ENCODE measurements around the gene PTPRF.

Gene PTPRF

DNA sequence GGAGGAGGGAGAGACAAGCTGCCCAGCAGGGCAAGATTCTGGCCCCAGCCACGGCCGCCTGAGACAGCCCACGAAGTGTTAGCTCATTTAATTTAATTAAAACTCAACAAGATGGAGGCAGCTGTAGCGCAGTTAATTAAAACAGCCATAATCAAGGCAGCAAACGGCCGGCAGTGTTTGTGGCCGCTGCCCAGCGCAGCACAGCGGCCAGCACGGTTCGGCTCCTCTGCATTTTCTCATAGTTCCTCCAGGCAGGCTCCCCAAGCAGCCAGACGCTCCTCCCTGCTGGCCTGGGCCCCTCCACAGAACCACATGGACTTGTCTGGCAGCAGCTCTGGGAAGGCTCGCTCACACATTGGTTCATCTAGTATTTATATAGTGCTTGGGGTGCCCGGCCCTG lies 40.0 kb downstream of the PTPRF start:
- H2AFZ ChIP-seq (ENCODE audit: low read depth, low read length) = no peak overlapping the region
- H3K36me3 ChIP-seq (ENCODE audit: insufficient read depth, low read length) = peaks cover 29% of the 10 kb centered on the region
- H3K9me3 ChIP-seq (ENCODE audit: low read length) = no peaks in the 10 kb centered on the region
- H3K27me3 ChIP-seq (ENCODE audit: insufficient read depth, low read length) = no peaks in the 10 kb centered on the region
- H3K4me3 ChIP-seq (ENCODE audit: low read length) = no peak overlapping the region
- H3K4me1 ChIP-seq (ENCODE audit: insufficient read depth, low read length) = peaks cover 24% of the 10 kb centered on the region

DNA sequence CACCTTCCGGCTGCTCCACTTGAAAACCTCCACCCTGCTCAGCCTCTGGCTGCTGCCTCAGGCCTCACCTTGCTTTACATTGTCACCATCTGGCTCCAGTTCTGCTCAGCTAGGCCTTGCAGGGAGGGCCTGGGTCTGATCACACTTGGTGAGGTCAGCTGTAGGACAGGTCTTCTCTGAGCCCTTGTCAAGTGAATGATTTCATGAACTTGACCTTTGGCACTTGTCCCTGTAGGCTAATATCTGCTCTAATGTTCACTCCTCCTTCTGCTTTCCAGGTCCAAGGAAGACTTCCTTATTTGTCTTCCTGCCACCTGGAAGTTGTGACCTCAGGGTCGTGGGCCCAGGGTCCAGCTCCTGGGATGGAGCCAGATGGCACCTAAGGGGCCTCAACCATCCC lies 41.4 kb downstream of the PTPRF start:
- no peak overlapping the region for H3K4me3 ChIP-seq (ENCODE audit: low read length)
- H3K27me3 ChIP-seq (ENCODE audit: insufficient read depth, low read length) = no peaks in the 10 kb centered on the region

DNA sequence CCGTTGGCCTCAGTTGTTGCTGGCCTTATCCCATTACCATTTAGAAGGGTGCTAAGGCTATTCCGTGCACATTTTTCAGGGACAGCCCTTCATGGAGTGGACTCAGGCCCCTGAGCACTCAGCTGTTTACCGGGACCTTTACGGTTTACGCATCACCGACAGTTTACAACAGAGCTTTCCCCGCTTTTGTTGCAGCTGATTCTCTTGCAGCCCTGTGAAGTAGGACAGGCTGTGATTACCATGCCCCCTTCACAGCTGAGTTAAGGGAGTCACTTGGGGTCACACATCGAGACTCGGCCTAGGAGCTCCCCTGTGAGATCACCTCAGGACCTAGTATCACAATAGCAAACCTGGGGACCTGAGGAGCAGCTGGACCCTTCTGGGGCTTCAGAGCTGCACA lies 41.9 kb downstream of the PTPRF start:
- Histone ChIP-seq H3K4me1 (ENCODE audit: insufficient read depth, low read length) (peaks cover 20% of the 10 kb centered on the region), H3K9me3 (ENCODE audit: low read length) (no peaks in the 10 kb centered on the region), H3K27me3 (ENCODE audit: insufficient read depth, low read length) (no peaks in the 10 kb centered on the region), H3K4me3 (ENCODE audit: low read length) (no peak overlapping the region), H2AFZ (ENCODE audit: low read depth, low read length) (no peak overlapping the region), H3K36me3 (ENCODE audit: insufficient read depth, low read length) (peaks cover 39% of the 10 kb centered on the region)

More for the DNA sequence above, 41.4 kb downstream of the PTPRF start:
- Histone ChIP-seq H3K36me3 (ENCODE audit: insufficient read depth, low read length) (peaks cover 39% of the 10 kb centered on the region), H2AFZ (ENCODE audit: low read depth, low read length) (no peak overlapping the region), H3K4me1 (ENCODE audit: insufficient read depth, low read length) (peaks cover 20% of the 10 kb centered on the region), H3K9me3 (ENCODE audit: low read length) (no peaks in the 10 kb centered on the region)

DNA sequence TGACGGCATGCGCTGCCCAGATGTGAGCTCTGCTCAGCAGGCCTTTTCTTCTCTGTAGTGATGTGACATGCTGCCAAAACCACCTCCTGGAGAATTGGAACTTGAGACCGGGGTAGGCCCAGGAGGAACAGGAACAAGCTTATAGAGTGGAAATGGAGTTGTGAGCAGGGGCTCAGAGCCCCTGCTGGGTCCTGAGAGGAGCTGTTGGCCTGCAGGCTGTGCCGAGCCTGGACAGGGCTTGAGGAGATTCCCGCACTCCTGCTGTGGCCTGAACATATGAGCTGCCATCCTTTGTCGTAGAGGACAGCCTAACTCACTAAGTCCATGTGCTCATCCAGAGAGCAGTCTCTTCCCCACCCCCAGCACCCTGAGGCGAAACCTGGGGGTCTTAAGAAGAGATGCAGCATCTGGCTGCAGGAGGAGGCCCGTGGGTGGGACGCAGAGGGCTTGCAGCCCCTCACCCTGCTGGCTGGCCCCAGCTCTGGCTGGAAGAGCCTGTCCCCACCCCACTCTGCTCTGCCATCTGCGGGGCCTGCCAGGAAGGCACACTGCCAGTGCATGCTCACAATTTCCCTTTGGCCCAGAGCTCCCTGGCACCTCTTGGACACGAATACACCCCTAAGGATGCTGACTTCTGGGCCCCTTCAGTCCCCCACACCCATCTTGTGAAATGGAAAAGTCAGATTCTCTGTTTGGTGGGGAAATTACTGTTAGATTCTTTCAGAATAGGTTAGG lies 42.5 kb downstream of the PTPRF start:
- Histone ChIP-seq H3K4me1 (ENCODE audit: insufficient read depth, low read length) (peaks cover 20% of the 10 kb centered on the region), H3K36me3 (ENCODE audit: insufficient read depth, low read length) (peaks cover 40% of the 10 kb centered on the region), H3K9me3 (ENCODE audit: low read length) (no peaks in the 10 kb centered on the region), H3K4me3 (ENCODE audit: low read length) (no peak overlapping the region), H3K27me3 (ENCODE audit: insufficient read depth, low read length) (no peaks in the 10 kb centered on the region), H2AFZ (ENCODE audit: low read depth, low read length) (no peak overlapping the region)

DNA sequence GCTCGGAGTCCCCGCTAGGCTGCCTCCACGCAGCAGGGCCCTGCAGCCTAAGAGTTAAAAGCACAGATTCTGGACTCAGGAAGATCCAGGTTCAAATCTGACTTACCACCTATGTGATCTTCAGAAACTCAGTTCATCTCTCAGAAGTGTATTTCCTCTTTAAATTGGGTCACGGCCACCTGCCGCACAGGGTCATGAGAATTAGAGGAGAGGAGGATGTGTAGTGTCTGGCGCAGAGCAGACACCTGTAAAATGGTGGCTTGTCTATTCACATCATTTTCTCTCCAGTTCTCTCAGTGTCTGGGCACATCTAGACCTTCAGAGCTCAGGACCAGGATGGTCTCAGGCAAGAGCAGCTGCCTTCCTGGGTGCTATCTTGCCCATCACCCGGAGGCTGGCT lies 45.8 kb downstream of the PTPRF start:
- Histone ChIP-seq H3K4me1 (ENCODE audit: insufficient read depth, low read length) (peaks cover 17% of the 10 kb centered on the region), H3K27me3 (ENCODE audit: insufficient read depth, low read length) (no peaks in the 10 kb centered on the region), H2AFZ (ENCODE audit: low read depth, low read length) (no peak overlapping the region), H3K9me3 (ENCODE audit: low read length) (no peaks in the 10 kb centered on the region), H3K4me3 (ENCODE audit: low read length) (no peak overlapping the region), H3K36me3 (ENCODE audit: insufficient read depth, low read length) (peaks cover 46% of the 10 kb centered on the region)

DNA sequence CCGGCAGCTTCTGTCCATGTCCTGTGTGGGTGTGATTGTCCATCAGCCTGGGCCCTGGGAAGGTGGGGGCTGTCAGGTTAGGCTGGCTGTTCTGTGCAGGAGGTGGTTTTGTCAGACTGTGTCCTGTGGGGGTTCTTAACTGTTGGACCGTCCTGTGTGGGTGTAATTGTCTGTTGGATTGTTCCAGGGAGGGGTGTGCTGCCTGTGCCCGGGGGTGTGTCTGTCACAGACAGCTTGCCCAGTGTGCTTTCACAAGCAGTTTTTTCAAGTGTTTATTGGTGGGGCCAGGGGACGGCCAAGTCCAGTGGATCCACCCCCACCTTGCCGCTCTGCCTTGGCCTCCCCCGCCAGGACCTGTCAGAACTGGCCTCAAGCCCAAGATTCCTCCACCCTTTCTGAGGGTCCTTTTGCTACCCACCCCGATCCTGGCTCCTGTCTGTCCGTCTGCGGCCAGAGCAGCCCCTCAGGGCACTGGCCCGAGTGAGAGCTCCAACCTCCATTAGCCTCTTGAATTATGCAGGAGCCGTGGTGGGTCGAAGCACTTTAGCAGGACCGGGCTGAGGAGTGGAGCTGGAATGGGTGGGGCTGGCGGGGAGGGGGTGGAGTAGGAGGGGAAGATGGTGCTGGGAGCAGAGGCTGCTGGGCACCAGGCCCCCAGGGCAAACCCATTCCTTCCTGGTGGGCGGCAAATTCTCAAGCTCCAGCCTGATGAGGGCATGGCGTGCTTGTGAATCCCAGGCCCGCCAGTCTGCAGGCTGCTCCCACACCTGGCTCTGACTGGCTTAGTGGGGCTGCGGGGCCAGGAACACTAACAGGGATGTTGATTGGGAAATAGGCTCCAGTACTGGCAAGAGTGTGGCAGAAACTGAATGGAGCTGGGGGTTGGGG lies 47.2 kb downstream of the PTPRF start:
- peaks cover 50% of the 10 kb centered on the region for H3K36me3 ChIP-seq (ENCODE audit: insufficient read depth, low read length)
- no peak overlapping the region for H3K4me3 ChIP-seq (ENCODE audit: low read length)

DNA sequence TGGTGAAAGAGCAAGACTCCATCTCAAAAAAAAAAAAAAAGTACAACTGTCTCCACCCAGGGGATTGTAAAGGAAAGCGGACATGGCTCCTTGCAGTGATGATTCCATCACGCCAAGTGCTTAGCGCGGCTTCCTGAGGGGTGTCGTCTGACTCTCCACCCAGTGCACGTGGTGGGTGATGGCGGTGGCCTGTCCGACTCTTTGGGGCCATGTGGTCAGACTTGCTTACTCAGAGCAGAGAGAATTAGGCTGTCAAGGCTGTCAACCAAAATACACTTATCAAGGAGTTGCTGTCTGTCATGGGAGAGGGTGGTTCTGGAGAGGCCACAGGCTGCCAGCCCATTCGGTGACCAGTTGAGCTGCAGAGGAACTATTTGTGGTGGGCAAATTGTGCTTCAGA lies 49.4 kb downstream of the PTPRF start:
- H3K4me3 ChIP-seq (ENCODE audit: low read length) = no peak overlapping the region
- peaks cover 2% of the 10 kb centered on the region for H3K4me1 ChIP-seq (ENCODE audit: insufficient read depth, low read length)
- no peaks in the 10 kb centered on the region for H3K27me3 ChIP-seq (ENCODE audit: insufficient read depth, low read length)
- H3K9me3 ChIP-seq (ENCODE audit: low read length) = no peaks in the 10 kb centered on the region
- H2AFZ ChIP-seq (ENCODE audit: low read depth, low read length) = no peak overlapping the region
- peaks cover 52% of the 10 kb centered on the region for H3K36me3 ChIP-seq (ENCODE audit: insufficient read depth, low read length)

More for the DNA sequence above, 47.2 kb downstream of the PTPRF start:
- Histone ChIP-seq H3K4me1 (ENCODE audit: insufficient read depth, low read length) (peaks cover 6% of the 10 kb centered on the region), H3K9me3 (ENCODE audit: low read length) (no peaks in the 10 kb centered on the region), H3K27me3 (ENCODE audit: insufficient read depth, low read length) (no peaks in the 10 kb centered on the region), H2AFZ (ENCODE audit: low read depth, low read length) (no peak overlapping the region)

DNA sequence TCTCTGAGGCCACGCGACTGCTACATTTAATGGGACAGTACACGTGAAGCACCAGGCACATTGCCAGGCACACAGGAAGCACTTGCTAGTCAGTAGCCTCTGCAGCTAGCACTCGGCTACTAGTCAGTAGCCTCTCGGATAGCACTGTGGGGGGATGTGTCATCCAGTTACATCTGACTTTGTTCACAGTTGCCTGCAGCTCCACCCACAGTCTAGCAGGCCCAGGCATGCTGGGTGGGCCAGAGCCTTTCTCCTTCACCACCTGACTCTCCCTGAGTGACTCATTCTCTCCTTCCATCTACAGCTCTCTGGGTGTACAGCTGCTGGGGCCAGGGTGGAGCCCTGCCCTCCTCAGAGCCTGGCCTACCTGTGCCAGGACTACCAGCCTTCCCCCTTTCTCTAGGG lies 51.5 kb downstream of the PTPRF start:
- H3K9me3 ChIP-seq (ENCODE audit: low read length) = no peaks in the 10 kb centered on the region
- peaks cover 41% of the 10 kb centered on the region for H3K36me3 ChIP-seq (ENCODE audit: insufficient read depth, low read length)
- H3K4me1 ChIP-seq (ENCODE audit: insufficient read depth, low read length) = peaks cover 2% of the 10 kb centered on the region
- no peak overlapping the region for H3K4me3 ChIP-seq (ENCODE audit: low read length)
- no peak overlapping the region for H2AFZ ChIP-seq (ENCODE audit: low read depth, low read length)
- no peaks in the 10 kb centered on the region for H3K27me3 ChIP-seq (ENCODE audit: insufficient read depth, low read length)

DNA sequence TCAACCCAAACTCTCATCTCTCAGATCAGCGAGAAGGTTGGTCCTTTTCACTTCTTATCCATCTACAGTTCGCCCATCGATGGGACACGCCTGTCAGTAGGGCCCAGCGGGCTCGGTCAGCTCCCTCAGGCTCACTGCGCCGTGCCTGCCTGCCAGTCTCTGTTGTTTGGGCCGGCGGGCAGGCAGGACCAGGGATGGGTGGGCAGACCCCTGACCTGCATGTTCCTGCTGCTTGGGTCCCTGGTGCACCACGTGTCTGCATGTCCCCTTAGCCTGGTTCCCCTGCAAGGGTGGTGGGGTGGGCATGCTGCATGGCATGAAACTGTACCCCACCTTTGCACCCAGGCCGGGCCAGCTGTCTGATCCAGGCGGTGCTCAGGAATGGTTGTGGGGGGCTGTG lies 52.4 kb downstream of the PTPRF start:
- peaks cover 45% of the 10 kb centered on the region for H3K36me3 ChIP-seq (ENCODE audit: insufficient read depth, low read length)
- H3K4me1 ChIP-seq (ENCODE audit: insufficient read depth, low read length) = peaks cover 2% of the 10 kb centered on the region
- H3K9me3 ChIP-seq (ENCODE audit: low read length) = no peaks in the 10 kb centered on the region
- H2AFZ ChIP-seq (ENCODE audit: low read depth, low read length) = no peak overlapping the region
- no peak overlapping the region for H3K4me3 ChIP-seq (ENCODE audit: low read length)
- H3K27me3 ChIP-seq (ENCODE audit: insufficient read depth, low read length) = no peaks in the 10 kb centered on the region

DNA sequence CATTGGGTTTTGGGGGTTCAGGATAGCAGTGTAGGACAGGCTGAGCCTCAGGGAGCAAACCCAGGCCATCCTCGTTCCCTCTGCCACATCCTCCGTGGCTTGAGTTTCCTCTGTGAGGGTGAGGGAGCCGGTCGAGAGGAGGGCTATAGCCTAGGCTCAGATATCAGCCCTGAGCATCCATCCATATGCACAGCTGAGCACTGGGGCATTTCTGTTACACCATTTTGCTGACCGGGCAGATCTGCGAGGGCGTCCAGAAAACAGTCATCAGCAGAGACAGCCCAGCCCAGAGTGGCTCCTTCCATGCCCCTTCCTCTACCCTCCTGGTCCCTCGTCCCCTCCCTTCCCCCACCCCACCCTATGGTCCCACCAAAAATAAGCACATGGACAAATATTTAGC lies 53.5 kb downstream of the PTPRF start:
- Histone ChIP-seq H3K4me1 (ENCODE audit: insufficient read depth, low read length) (peaks cover 2% of the 10 kb centered on the region), H3K4me3 (ENCODE audit: low read length) (no peak overlapping the region), H3K9me3 (ENCODE audit: low read length) (no peaks in the 10 kb centered on the region), H3K36me3 (ENCODE audit: insufficient read depth, low read length) (peaks cover 45% of the 10 kb centered on the region), H3K27me3 (ENCODE audit: insufficient read depth, low read length) (no peaks in the 10 kb centered on the region), H2AFZ (ENCODE audit: low read depth, low read length) (no peak overlapping the region)

DNA sequence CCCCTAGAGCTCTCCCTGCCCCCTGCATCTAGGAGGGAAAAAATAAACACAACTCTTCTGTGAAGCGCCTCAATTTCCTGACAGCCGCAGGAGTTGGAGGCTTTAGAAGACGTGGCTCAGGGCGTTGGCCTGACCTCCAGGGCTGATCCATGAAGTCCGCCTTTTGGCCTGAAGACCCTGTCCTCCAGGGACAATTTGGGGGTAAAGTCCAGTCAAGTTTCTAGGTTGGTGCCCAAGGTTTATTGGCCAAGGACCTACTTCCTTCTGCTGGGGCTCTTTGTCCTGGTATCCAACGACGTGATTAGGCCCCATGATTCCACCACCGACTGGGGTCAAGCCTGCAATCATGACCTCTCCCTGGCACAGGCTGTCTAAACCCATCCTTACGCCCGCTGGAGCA lies 54.9 kb downstream of the PTPRF start:
- H2AFZ ChIP-seq (ENCODE audit: low read depth, low read length) = no peak overlapping the region
- peaks cover 47% of the 10 kb centered on the region for H3K36me3 ChIP-seq (ENCODE audit: insufficient read depth, low read length)
- H3K9me3 ChIP-seq (ENCODE audit: low read length) = no peaks in the 10 kb centered on the region
- H3K27me3 ChIP-seq (ENCODE audit: insufficient read depth, low read length) = no peaks in the 10 kb centered on the region
- peaks cover 2% of the 10 kb centered on the region for H3K4me1 ChIP-seq (ENCODE audit: insufficient read depth, low read length)
- no peak overlapping the region for H3K4me3 ChIP-seq (ENCODE audit: low read length)

DNA sequence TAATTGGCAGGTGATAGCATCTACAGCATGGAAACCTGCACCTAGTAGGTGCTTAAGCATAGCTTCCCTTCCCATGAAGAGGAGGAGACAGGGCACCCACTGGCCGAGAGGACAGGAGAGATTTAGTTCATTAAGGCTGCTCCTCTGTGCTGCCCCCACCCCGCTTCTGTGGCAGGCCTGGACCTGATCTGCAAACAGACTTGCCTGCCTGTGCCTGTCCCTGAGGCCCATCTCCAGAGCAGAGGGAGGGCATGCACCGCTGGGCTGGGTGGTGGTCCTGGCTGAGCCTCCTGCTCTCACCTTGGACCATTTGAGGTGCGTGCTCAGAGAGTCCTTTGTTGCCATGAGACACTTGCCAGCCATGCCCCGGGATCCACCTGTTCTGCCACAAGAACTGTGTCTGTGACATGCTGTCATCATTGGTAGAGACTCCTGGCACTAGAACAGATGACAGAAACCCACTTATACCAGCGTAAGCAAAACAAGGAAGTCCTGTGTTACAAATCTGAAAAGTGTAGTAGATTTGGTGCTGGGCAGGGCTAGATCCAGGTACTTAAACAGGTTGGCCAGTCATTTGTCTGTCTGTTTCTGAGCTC lies 55.6 kb downstream of the PTPRF start:
- H3K9me3 ChIP-seq (ENCODE audit: low read length) = no peaks in the 10 kb centered on the region
- no peaks in the 10 kb centered on the region for H3K27me3 ChIP-seq (ENCODE audit: insufficient read depth, low read length)
- peaks cover 54% of the 10 kb centered on the region for H3K36me3 ChIP-seq (ENCODE audit: insufficient read depth, low read length)
- H3K4me3 ChIP-seq (ENCODE audit: low read length) = no peak overlapping the region
- H2AFZ ChIP-seq (ENCODE audit: low read depth, low read length) = no peak overlapping the region
- H3K4me1 ChIP-seq (ENCODE audit: insufficient read depth, low read length) = peaks cover 2% of the 10 kb centered on the region

DNA sequence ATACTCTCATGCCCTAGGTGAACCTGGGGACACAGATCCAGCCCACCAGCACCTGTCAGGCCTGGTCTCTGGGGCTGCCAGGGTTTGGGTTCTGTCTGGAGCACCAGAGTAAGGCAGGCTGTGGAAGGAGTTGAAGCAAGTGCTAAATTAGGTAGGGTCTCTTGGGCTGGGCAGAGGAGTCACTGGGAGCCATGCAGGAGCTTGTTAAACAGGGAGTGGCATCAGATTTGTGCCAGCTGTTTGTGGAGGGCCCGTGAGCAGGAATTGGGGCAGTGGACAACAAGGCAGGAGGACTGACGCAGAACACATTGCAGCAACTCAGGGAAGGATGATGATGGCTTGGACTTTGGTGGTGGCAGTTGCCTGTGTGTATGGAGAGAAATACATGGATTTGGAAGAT lies 56.3 kb downstream of the PTPRF start:
- Histone ChIP-seq H3K36me3 (ENCODE audit: insufficient read depth, low read length) (peaks cover 56% of the 10 kb centered on the region), H2AFZ (ENCODE audit: low read depth, low read length) (no peak overlapping the region), H3K27me3 (ENCODE audit: insufficient read depth, low read length) (no peaks in the 10 kb centered on the region), H3K4me1 (ENCODE audit: insufficient read depth, low read length) (peaks cover 2% of the 10 kb centered on the region), H3K4me3 (ENCODE audit: low read length) (no peak overlapping the region), H3K9me3 (ENCODE audit: low read length) (no peaks in the 10 kb centered on the region)

Measured in neuron (in vitro differentiated cells).